Fibroblast of lung (primary cell): Measurements from ENCODE around the gene POGLUT2.

Source experiments
- CTCF ChIP-seq, 2 donors: IDR thresholded peaks in 1 of 2; conservative IDR thresholded peaks in 1 of 2; 1 replicate in 1 of 2; 2 replicates in 1 of 2; pipeline ENCODE4 v1.5.1; 2011 to 2012; ENCODE audit warnings: low read length in 2 of 2, control low read depth in 1 of 2, inconsistent platforms in 1 of 2, low read depth in 1 of 2, mild to moderate bottlenecking in 1 of 2
- EZH2 ChIP-seq: IDR thresholded peaks from 2 replicates; pipeline ENCODE4 v1.5.1; 2012; ENCODE audit warnings: low read length, control low read depth, mild to moderate bottlenecking; ENCODE audit errors: missing control alignments

GRCh38 chr13:102793611-102794355 lies 5.0 kb downstream of the POGLUT2 start:
- TF ChIP-seq CTCF (conservative IDR thresholded peaks at IDR 0.05 in 1 of 2, IDR thresholded peaks at IDR 0.05 in 1 of 2; ENCODE audit: low read depth in 1 of 2, low read length in 2 of 2): no peak
- no peak for TF ChIP-seq EZH2
